Measurements from ENCODE around the gene ERC2. TPM values are rescaled to one million over a fixed set of nuclear protein-coding genes. Genes with fewer than 3 reads are reported as not detected.

ERC2 gene
- total RNA-seq, 3 donors from 2014 or later (not counting 1 experiment from before 2014, with no cell fraction given): not detected

GRCh38 chr3:55673764-55674163, 794.5 kb downstream of the ERC2 start:
- Mint-ChIP-seq H3K9me3 (peaks cover 0 to 2% of the 10 kb centered on the region in 2 donors), H3K4me3 (no peak overlapping the region)
- intact Hi-C loops (cut with micrococcal nuclease): no loop called here

GRCh38 chr3:55669133-55669532, 799.1 kb downstream of the ERC2 start:
- TF ChIP-seq CTCF (IDR thresholded peaks at IDR 0.05): no peak
- no peaks in the 10 kb centered on the region for H3K4me1 Mint-ChIP-seq
- no peaks in the 10 kb centered on the region for H3K36me3 Mint-ChIP-seq
- no peak overlapping the region for H3K27ac Mint-ChIP-seq
- Histone ChIP-seq H3K9me3 (ENCODE audit: control insufficient read depth, insufficient read depth, low read length) (peaks cover 2% of the 10 kb centered on the region), H3K4me3 (ENCODE audit: low read length) (no peak overlapping the region), H3K27me3 (ENCODE audit: control insufficient read depth, insufficient read depth, low read length) (no peaks in the 10 kb centered on the region), H3K27ac (ENCODE audit: low read length) (no peak overlapping the region), H3K36me3 (ENCODE audit: control insufficient read depth, insufficient read depth, low read length) (no peaks in the 10 kb centered on the region), H3K4me1 (ENCODE audit: control insufficient read depth, insufficient read depth, low read length) (no peaks in the 10 kb centered on the region)
- H3K9me3 Mint-ChIP-seq: no peaks in the 10 kb centered on the region
- no peak for ATAC-seq
- H3K27me3 Mint-ChIP-seq (ENCODE audit: low read depth in 2 of 2): peaks cover 0 to 3% of the 10 kb centered on the region in 2 donors
- no peak for DNase-seq
- intact Hi-C loops (cut with micrococcal nuclease): no loop called here
- H3K4me3 Mint-ChIP-seq: no peak overlapping the region
- WGBS (ENCODE audit: insufficient coverage): 87% methylated on average over 2 of the region's 2 CpGs

More at GRCh38 chr3:55673764-55674163, 794.5 kb downstream of the ERC2 start:
- H3K4me3 ChIP-seq (ENCODE audit: low read length): no peak overlapping the region
- Mint-ChIP-seq H3K27ac (no peak overlapping the region), H3K4me1 (no peaks in the 10 kb centered on the region), H3K36me3 (no peaks in the 10 kb centered on the region), H3K27me3 (ENCODE audit: low read depth in 2 of 2) (no peaks in the 10 kb centered on the region)
- DNase-seq (no peak), ATAC-seq (no peak)
- WGBS (ENCODE audit: insufficient coverage): 73% methylated on average over 5 of the region's 6 CpGs
- H3K27me3 ChIP-seq (ENCODE audit: control insufficient read depth, insufficient read depth, low read length): no peaks in the 10 kb centered on the region
- H3K36me3 ChIP-seq (ENCODE audit: control insufficient read depth, insufficient read depth, low read length): no peaks in the 10 kb centered on the region
- H3K27ac ChIP-seq (ENCODE audit: low read length): no peak overlapping the region
- no peak for TF ChIP-seq CTCF (IDR thresholded peaks at IDR 0.05)
- H3K9me3 ChIP-seq (ENCODE audit: control insufficient read depth, insufficient read depth, low read length): no peaks in the 10 kb centered on the region
- H3K4me1 ChIP-seq (ENCODE audit: control insufficient read depth, insufficient read depth, low read length): no peaks in the 10 kb centered on the region

GRCh38 chr3:55668359-55668758, 799.9 kb downstream of the ERC2 start:
- ATAC-seq (no peak), DNase-seq (no peak)
- Histone ChIP-seq H3K4me1 (ENCODE audit: control insufficient read depth, insufficient read depth, low read length) (no peaks in the 10 kb centered on the region), H3K27ac (ENCODE audit: low read length) (no peak overlapping the region), H3K9me3 (ENCODE audit: control insufficient read depth, insufficient read depth, low read length) (peaks cover 2% of the 10 kb centered on the region), H3K36me3 (ENCODE audit: control insufficient read depth, insufficient read depth, low read length) (no peaks in the 10 kb centered on the region), H3K4me3 (ENCODE audit: low read length) (no peak overlapping the region), H3K27me3 (ENCODE audit: control insufficient read depth, insufficient read depth, low read length) (no peaks in the 10 kb centered on the region)
- 93% methylated on average over 3 of the region's 4 CpGs for WGBS (ENCODE audit: insufficient coverage)
- no peak overlapping the region for H3K27ac Mint-ChIP-seq
- H3K4me3 Mint-ChIP-seq: no peak overlapping the region
- TF ChIP-seq CTCF (IDR thresholded peaks at IDR 0.05): no peak
- H3K27me3 Mint-ChIP-seq (ENCODE audit: low read depth in 2 of 2): peaks cover 0 to 3% of the 10 kb centered on the region in 2 donors
- H3K36me3 Mint-ChIP-seq: no peaks in the 10 kb centered on the region
- no peaks in the 10 kb centered on the region for H3K9me3 Mint-ChIP-seq
- intact Hi-C loops (cut with micrococcal nuclease): no loop called here
- H3K4me1 Mint-ChIP-seq: no peaks in the 10 kb centered on the region

GRCh38 chr3:55664387-55664786, 803.9 kb downstream of the ERC2 start:
- no peaks in the 10 kb centered on the region for H3K27me3 ChIP-seq (ENCODE audit: control insufficient read depth, insufficient read depth, low read length)
- H3K27ac ChIP-seq (ENCODE audit: low read length): no peak overlapping the region
- Mint-ChIP-seq H3K4me3 (no peak overlapping the region), H3K4me1 (no peaks in the 10 kb centered on the region), H3K36me3 (no peaks in the 10 kb centered on the region), H3K27me3 (ENCODE audit: low read depth in 2 of 2) (peaks cover 0 to 3% of the 10 kb centered on the region in 2 donors), H3K9me3 (peaks cover 0 to 2% of the 10 kb centered on the region in 2 donors), H3K27ac (no peak overlapping the region)
- DNase-seq (peak in 1 of 2 donors; percentile 71), ATAC-seq (no peak)
- no peak for TF ChIP-seq CTCF (IDR thresholded peaks at IDR 0.05)
- intact Hi-C loops (cut with micrococcal nuclease): no loop called here
- peaks cover 2% of the 10 kb centered on the region for H3K9me3 ChIP-seq (ENCODE audit: control insufficient read depth, insufficient read depth, low read length)
- no peak overlapping the region for H3K4me3 ChIP-seq (ENCODE audit: low read length)
- no peaks in the 10 kb centered on the region for H3K36me3 ChIP-seq (ENCODE audit: control insufficient read depth, insufficient read depth, low read length)
- WGBS (ENCODE audit: insufficient coverage): 84% methylated on average over 12 of the region's 14 CpGs
- no peaks in the 10 kb centered on the region for H3K4me1 ChIP-seq (ENCODE audit: control insufficient read depth, insufficient read depth, low read length)

Data from natural killer cell (primary cell).